H1 (cell line): Measurements from ENCODE around the gene LTBP3. TPM values are rescaled to one million over a fixed set of nuclear protein-coding genes. Genes with fewer than 3 reads are reported as not detected.
A peak's percentile ranks its signal among the peaks of the same experiment; 100 is the strongest.

Experiments used
- CTCF ChIA-PET: fragments of 300-600 bp; sonication (Branson Sonifier 250); formaldehyde crosslinking; loops from one replicate; lab custom pipeline; 2021; ENCODE audit not compliant: partially characterized antibody; lab: Charles Lee
- POLR2A ChIA-PET: fragments of 300-600 bp; sonication (Branson Sonifier 250); formaldehyde crosslinking; loops from one replicate; lab custom pipeline; 2021; ENCODE audit warnings: inconsistent platforms; ENCODE audit not compliant: partially characterized antibody; lab: Charles Lee
- DNase-seq, 2 experiments: peaks; one replicate each; pipeline versions ENCODE4 v3.0.0 to v3.0.0-alpha.2; 2010 to 2022; ENCODE audit warnings: low spot score in 2 of 2, low read depth in 1 of 2, mixed read lengths in 1 of 2
- FAIRE-seq: peaks from 2 replicates; lab custom pipeline; 2011; peaks lifted over from hg19 to GRCh38; lab: Jason Lieb, UNC
- H2AFZ ChIP-seq: 2 replicates; pipeline ENCODE4 v1.8.1; 2012; ENCODE audit warnings: low read length, inconsistent platforms
- H2AK5ac ChIP-seq: 2 replicates; pipeline ENCODE4 v1.6.1; 2013; ENCODE audit warnings: low read depth, low read length
- H2BK120ac ChIP-seq: replicated peaks from 2 replicates; pipeline ENCODE3; 2013; ENCODE audit warnings: low read depth, low read length, inconsistent platforms
- H2BK12ac ChIP-seq: 2 replicates; pipeline ENCODE4 v1.6.1; 2013; ENCODE audit warnings: low read depth, low read length
- H2BK15ac ChIP-seq: 2 replicates; pipeline ENCODE4 v1.6.1; 2013; ENCODE audit warnings: low read length
- H2BK20ac ChIP-seq: 2 replicates; pipeline ENCODE4 v1.6.1; 2013; ENCODE audit warnings: low read length
- H2BK5ac ChIP-seq: 2 replicates; pipeline ENCODE4 v1.6.1; 2013; ENCODE audit warnings: low read depth, low read length
- H3K14ac ChIP-seq: 2 replicates; pipeline ENCODE4 v1.6.1; 2013; ENCODE audit warnings: inconsistent platforms; ENCODE audit not compliant: insufficient read length
- H3K18ac ChIP-seq: 2 replicates; pipeline ENCODE4 v1.6.1; 2013; ENCODE audit warnings: low read length; ENCODE audit errors: extremely low read depth
- H3K23ac ChIP-seq: 2 replicates; pipeline ENCODE4 v1.6.1; 2013; ENCODE audit warnings: inconsistent platforms; ENCODE audit not compliant: insufficient read length
- H3K23me2 ChIP-seq: 2 replicates; pipeline ENCODE4 v1.6.1; 2013; ENCODE audit warnings: low read depth, low read length
- H3K27ac ChIP-seq: 2 replicates; pipeline ENCODE4 v1.6.1; 2011; ENCODE audit warnings: low read depth, low read length, inconsistent platforms
- H3K27me3 ChIP-seq, 4 experiments: replicated peaks in 1 of 4; 1 replicate in 1 of 4; 2 replicates in 3 of 4; pipeline versions ENCODE4 v1.6.1 to v1.8.1; 2011 to 2013; ENCODE audit warnings: low read length in 3 of 4, mild to moderate bottlenecking in 3 of 4, inconsistent platforms in 2 of 4, mixed read lengths in 2 of 4, moderate library complexity in 1 of 4; ENCODE audit not compliant: control insufficient read depth in 3 of 4, insufficient read depth in 3 of 4; ENCODE audit errors: extremely low read depth in 1 of 4
- H3K36me3 ChIP-seq, 4 experiments: 2 replicates each; pipeline versions ENCODE4 v1.6.1 to v1.8.1; 2011 to 2013; ENCODE audit warnings: mild to moderate bottlenecking in 4 of 4, low read length in 3 of 4, moderate library complexity in 2 of 4, control low read depth in 1 of 4, inconsistent platforms in 1 of 4; ENCODE audit not compliant: insufficient read depth in 4 of 4, control insufficient read depth in 2 of 4
- H3K4ac ChIP-seq: replicated peaks from 2 replicates; pipeline ENCODE3; 2013; ENCODE audit warnings: low read length, low read depth, mixed read lengths, inconsistent platforms; ENCODE audit not compliant: insufficient read length
- H3K4me1 ChIP-seq, 4 experiments: replicated peaks in 1 of 4; 1 replicate in 1 of 4; 2 replicates in 3 of 4; pipeline versions ENCODE4 v1.6.1 to v1.8.1; 2011 to 2013; ENCODE audit warnings: low read length in 3 of 4, inconsistent platforms in 2 of 4, mixed read lengths in 1 of 4; ENCODE audit not compliant: insufficient read depth in 4 of 4, control insufficient read depth in 3 of 4
- H3K4me2 ChIP-seq, 2 experiments: 2 replicates each; pipeline versions ENCODE4 v1.6.1 to v1.8.1; 2011 to 2013; ENCODE audit warnings: low read depth in 2 of 2, low read length in 2 of 2, control low read depth in 1 of 2, inconsistent platforms in 1 of 2, mild to moderate bottlenecking in 1 of 2; ENCODE audit not compliant: insufficient read depth in 1 of 2
- H3K4me3 ChIP-seq, 4 experiments: fragments of 200-600, 300-600 bp in 1 of 4; sonication (generic), shearing (Covaris generic), sonication (Bioruptor Twin) in 1 of 4; 2 replicates each; pipeline versions ENCODE4 v1.5.1 to v1.8.1; 2011 to 2016; ENCODE audit warnings: low read length in 4 of 4, low read depth in 3 of 4, control low read depth in 2 of 4, inconsistent platforms in 2 of 4, mild to moderate bottlenecking in 2 of 4, mixed read lengths in 1 of 4, moderate library complexity in 1 of 4; ENCODE audit not compliant: insufficient read depth in 2 of 4; ENCODE audit errors: extremely low read depth in 1 of 4
- H3K56ac ChIP-seq: replicated peaks from 2 replicates; pipeline ENCODE3; 2013; ENCODE audit warnings: low read depth, mild to moderate bottlenecking, mixed read lengths, low read length, inconsistent platforms; ENCODE audit not compliant: insufficient read length
- H3K79me1 ChIP-seq: 2 replicates; pipeline ENCODE4 v1.6.1; 2013; ENCODE audit warnings: low read depth, low read length, control low read depth
- H3K79me2 ChIP-seq, 2 experiments: 2 replicates each; pipeline versions ENCODE4 v1.6.1 to v1.8.1; 2012 to 2013; ENCODE audit warnings: low read length in 2 of 2, mild to moderate bottlenecking in 2 of 2, inconsistent platforms in 1 of 2; ENCODE audit not compliant: insufficient read depth in 2 of 2, control insufficient read depth in 1 of 2
- H3K9ac ChIP-seq, 4 experiments: replicated peaks in 1 of 4; 1 replicate in 1 of 4; 2 replicates in 3 of 4; pipeline versions ENCODE4 v1.6.1 to v1.8.1; 2011 to 2013; ENCODE audit warnings: low read depth in 3 of 4, low read length in 3 of 4, control low read depth in 2 of 4, mild to moderate bottlenecking in 2 of 4, moderate library complexity in 2 of 4, inconsistent platforms in 1 of 4; ENCODE audit errors: extremely low read depth in 1 of 4
- H3K9me3 ChIP-seq, 2 experiments: 2 replicates each; pipeline versions ENCODE4 v1.6.1 to v1.8.1; 2012 to 2013; ENCODE audit warnings: mild to moderate bottlenecking in 2 of 2, moderate library complexity in 2 of 2, control low read depth in 1 of 2, inconsistent platforms in 1 of 2, low read depth in 1 of 2, low read length in 1 of 2, mixed read lengths in 1 of 2; ENCODE audit not compliant: insufficient read depth in 2 of 2
- H4K20me1 ChIP-seq, 2 experiments: replicated peaks in 1 of 2; 2 replicates each; pipeline versions ENCODE3 to v1.8.1; 2011 to 2013; ENCODE audit warnings: inconsistent platforms in 2 of 2, low read length in 2 of 2, mild to moderate bottlenecking in 1 of 2; ENCODE audit not compliant: insufficient read depth in 2 of 2, control insufficient read depth in 1 of 2
- H4K5ac ChIP-seq: 2 replicates; pipeline ENCODE4 v1.6.1; 2013; ENCODE audit warnings: low read length, low read depth, mixed read lengths, inconsistent platforms; ENCODE audit not compliant: insufficient read length
- H4K8ac ChIP-seq: 2 replicates; pipeline ENCODE4 v1.8.0; 2013; ENCODE audit warnings: mild to moderate bottlenecking, moderate library complexity, low read length, inconsistent platforms; ENCODE audit not compliant: insufficient read depth; ENCODE audit errors: extremely low read depth
- H4K91ac ChIP-seq: replicated peaks from 2 replicates; pipeline ENCODE3; 2013; ENCODE audit warnings: low read length, mixed read lengths, inconsistent platforms; ENCODE audit not compliant: insufficient read length
- CREB1 ChIP-seq: IDR thresholded peaks from 2 replicates; pipeline ENCODE4 v1.6.1; 2012; ENCODE audit warnings: inconsistent platforms
- GABPA ChIP-seq: IDR thresholded peaks from 2 replicates; pipeline ENCODE4 v1.6.1; 2011; ENCODE audit warnings: mild to moderate bottlenecking, low read length, moderate library complexity, borderline replicate concordance; ENCODE audit not compliant: insufficient read depth
- NRF1 ChIP-seq: IDR thresholded peaks from 2 replicates; pipeline ENCODE4 v1.6.1; 2011; ENCODE audit warnings: mild to moderate bottlenecking, low read depth, low read length, improper control_type of control experiment
- POLR2A ChIP-seq, 2 experiments: IDR thresholded peaks; 1 replicate in 1 of 2; 2 replicates in 1 of 2; pipeline ENCODE4 v1.6.1; 2011; ENCODE audit warnings: low read depth in 2 of 2, low read length in 2 of 2, mild to moderate bottlenecking in 2 of 2; ENCODE audit errors: control extremely low read depth in 1 of 2
- RAD21 ChIP-seq, 2 experiments: IDR thresholded peaks in 1 of 2; conservative IDR thresholded peaks in 1 of 2; 2 replicates each; pipeline ENCODE4 v1.6.1; 2011; ENCODE audit warnings: low read depth in 2 of 2, low read length in 2 of 2, improper control_type of control experiment in 1 of 2, inconsistent platforms in 1 of 2, mild to moderate bottlenecking in 1 of 2, moderate library complexity in 1 of 2
- RXRA ChIP-seq: IDR thresholded peaks from 2 replicates; pipeline ENCODE4 v1.6.1; 2011; ENCODE audit warnings: low read depth, mild to moderate bottlenecking, low read length, moderate library complexity; ENCODE audit not compliant: insufficient read depth
- WGBS, 2 experiments: shearing (Covaris generic) in 1 of 2; methylation state at CpG; one replicate each; pipeline versions ENCODE4 v1.1.6 to v1.1.7; 2013 to 2015; ENCODE audit warnings: low lambda C conversion rate in 2 of 2, mixed read lengths in 2 of 2, inconsistent platforms in 1 of 2, low coverage in 1 of 2, missing lambda C conversion rate in 1 of 2; ENCODE audit not compliant: insufficient replicate concordance in 2 of 2, insufficient coverage in 1 of 2, insufficient read length in 1 of 2; ENCODE audit errors: extremely low coverage in 1 of 2, missing lambda C conversion rate in 1 of 2; 5-methylcytosine and 5-hydroxymethylcytosine counted together
- polyA plus RNA-seq, 7 experiments: library from polyadenylated mRNA; depleted of rRNA in 3 of 7; stranded (reverse) in 5 of 7; unstranded in 2 of 7; fragments of >200 nt in 5 of 7; fragments of 200-250 nt in 2 of 7; gene quantifications; 1 replicate in 5 of 7; 2 replicates in 1 of 7; 4 replicates in 1 of 7; pipeline versions ENCODE4 v1.2.1 to v1.2.3, GENCODE V29; 2011 to 2013; ENCODE audit warnings: missing spikeins in 2 of 7, mixed read lengths in 2 of 7
- total RNA-seq: library from RNA; stranded (reverse); fragmentation: NEBNext Ultra II Directional; extraction: Animal tissue kit (Norgen Biotek cat#: 25700); gene quantifications from 2 replicates; pipeline ENCODE4 v1.2.1, GENCODE V29; 2021
- TF ChIP-seq, protein P1 (sequence below), 3 experiments: IDR thresholded peaks; 1 replicate in 2 of 3; 2 replicates in 1 of 3; pipeline versions ENCODE4 v1.5.1 to v1.6.1; 2011; ENCODE audit warnings: low read length in 3 of 3, mild to moderate bottlenecking in 3 of 3, inconsistent platforms in 2 of 3, low read depth in 1 of 3, moderate library complexity in 1 of 3; ENCODE audit not compliant: insufficient read depth in 1 of 3; ENCODE audit errors: control extremely low read depth in 1 of 3
- TF ChIP-seq, protein P2 (sequence below): IDR thresholded peaks from 2 replicates; pipeline ENCODE4 v1.6.1; 2012; ENCODE audit warnings: inconsistent platforms

LTBP3 gene
- total and polyA plus RNA-seq, 2 of the 8 experiments (the other 6 are each of a cell fraction or from before 2014, with no cell fraction given) = 12.8 to 17.8 TPM

DNA sequence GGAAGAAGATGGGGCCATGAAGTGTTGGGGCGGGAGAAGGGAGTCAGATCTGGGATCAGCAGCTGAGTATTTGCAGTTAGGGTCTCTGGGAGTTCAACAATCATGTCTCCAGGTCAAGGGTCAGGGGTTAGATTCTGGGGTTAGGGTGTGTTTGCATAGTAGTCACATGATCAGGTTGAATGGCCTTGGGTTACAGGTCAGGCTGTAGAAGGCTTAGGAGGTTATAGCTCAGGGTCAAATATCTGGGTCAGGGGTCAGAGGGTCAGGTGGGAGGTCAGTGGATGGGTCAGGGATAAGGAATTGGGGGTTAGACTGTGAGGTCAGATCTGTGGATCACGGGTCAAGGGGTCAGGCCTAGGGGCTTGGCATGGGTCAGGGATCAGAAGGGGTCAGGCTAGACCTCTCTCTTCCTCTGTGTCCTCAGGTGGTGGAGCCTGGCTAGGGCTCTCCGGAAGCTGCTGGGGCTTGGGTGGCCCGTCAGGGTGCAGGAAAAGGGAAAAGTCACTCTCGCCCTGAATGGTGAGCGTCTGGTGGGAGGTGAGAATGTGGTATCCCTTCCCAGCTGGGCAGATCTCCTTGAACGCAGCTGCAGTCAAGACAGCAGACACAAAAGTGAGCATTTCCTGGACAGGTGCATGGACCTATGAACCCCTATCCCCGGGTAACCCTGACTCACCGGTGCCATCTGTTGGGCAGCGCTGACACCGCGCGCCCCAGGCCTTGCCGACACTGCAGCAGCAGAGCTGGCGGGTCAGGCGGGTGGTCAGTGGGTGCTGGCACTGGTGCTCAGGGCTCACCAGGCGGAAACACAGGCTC lies 6.4 kb downstream of the LTBP3 start:
- no peak overlapping the region for H3K23ac ChIP-seq

More for the DNA sequence above, 6.4 kb downstream of the LTBP3 start:
- H3K4me2 ChIP-seq = peak overlapping the region in 1 of 2 experiments; percentile 10; a peak in 1 of 4 replicates
- no peak overlapping the region for H3K9ac ChIP-seq
- ChIA-PET CTCF (interaction anchor here (0.6 to 6.9 kb wide), 22 partner anchors 10 to 727 kb away, joined by 3 to 78 read pairs (median 4); partner anchors contain the start of genes CCDC85B, EHBP1L1, FAM89B and KCNK7), POLR2A (interaction anchor here (1.3 to 3.0 kb wide), 6 partner anchors 12 to 55 kb away, joined by 3 to 22 read pairs (median 6); partner anchors contain the start of genes MALAT1 and SCYL1)
- H4K5ac ChIP-seq = no peak overlapping the region
- H3K4me3 ChIP-seq = no peak overlapping the region
- peak overlapping the region; percentile 31; the same call in 1 of the 2 replicates for H2BK5ac ChIP-seq
- H2BK20ac ChIP-seq = no peak overlapping the region
- H3K18ac ChIP-seq = no peak overlapping the region
- no peaks in the 10 kb centered on the region for H3K36me3 ChIP-seq
- no peak overlapping the region for H4K8ac ChIP-seq
- DNase-seq (peak in 1 of 2 experiments; percentile 92), FAIRE-seq (no peak)
- peaks cover 0 to 2% of the 10 kb centered on the region in 2 experiments for H4K20me1 ChIP-seq
- H3K14ac ChIP-seq = no peak overlapping the region
- H3K79me2 ChIP-seq = no peaks in the 10 kb centered on the region
- H3K79me1 ChIP-seq = no peaks in the 10 kb centered on the region
- H3K4me1 ChIP-seq = peaks cover 0 to 36% (median 27%) of the 10 kb centered on the region in 4 experiments; a peak in 6 of 7 replicates
- no peak overlapping the region for H4K91ac ChIP-seq
- peaks cover 2 to 39% (median 26%) of the 10 kb centered on the region in 4 experiments; a peak in 6 of 7 replicates for H3K27me3 ChIP-seq
- H2AFZ ChIP-seq = no peak overlapping the region
- no peaks in the 10 kb centered on the region for H3K9me3 ChIP-seq
- 49% methylated on average over 17 of the region's 17 CpGs; no CpG with 5 or more reads in 1 of the 2 experiments for WGBS, 2 experiments
- TF ChIP-seq GABPA (0 out of 2 replicates have a peak, but pooled peaks have one; percentile 33), RXRA (peak; percentile 87), NRF1 (no peak), RAD21 (IDR thresholded peaks at IDR 0.05 in 1 of 2, conservative IDR thresholded peaks at IDR 0.05 in 1 of 2; ENCODE audit: low read depth in 2 of 2, low read length in 2 of 2) (peak; percentile 36 to 58), CREB1 (peak; percentile 67; the same call in 1 of the 2 replicates), POLR2A (IDR thresholded peaks at IDR 0.05; ENCODE audit: control extremely low read depth in 1 of 2, low read depth in 2 of 2, low read length in 2 of 2) (no peak)
- TF ChIP-seq, protein P1, sequence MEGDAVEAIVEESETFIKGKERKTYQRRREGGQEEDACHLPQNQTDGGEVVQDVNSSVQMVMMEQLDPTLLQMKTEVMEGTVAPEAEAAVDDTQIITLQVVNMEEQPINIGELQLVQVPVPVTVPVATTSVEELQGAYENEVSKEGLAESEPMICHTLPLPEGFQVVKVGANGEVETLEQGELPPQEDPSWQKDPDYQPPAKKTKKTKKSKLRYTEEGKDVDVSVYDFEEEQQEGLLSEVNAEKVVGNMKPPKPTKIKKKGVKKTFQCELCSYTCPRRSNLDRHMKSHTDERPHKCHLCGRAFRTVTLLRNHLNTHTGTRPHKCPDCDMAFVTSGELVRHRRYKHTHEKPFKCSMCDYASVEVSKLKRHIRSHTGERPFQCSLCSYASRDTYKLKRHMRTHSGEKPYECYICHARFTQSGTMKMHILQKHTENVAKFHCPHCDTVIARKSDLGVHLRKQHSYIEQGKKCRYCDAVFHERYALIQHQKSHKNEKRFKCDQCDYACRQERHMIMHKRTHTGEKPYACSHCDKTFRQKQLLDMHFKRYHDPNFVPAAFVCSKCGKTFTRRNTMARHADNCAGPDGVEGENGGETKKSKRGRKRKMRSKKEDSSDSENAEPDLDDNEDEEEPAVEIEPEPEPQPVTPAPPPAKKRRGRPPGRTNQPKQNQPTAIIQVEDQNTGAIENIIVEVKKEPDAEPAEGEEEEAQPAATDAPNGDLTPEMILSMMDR (IDR thresholded peaks at IDR 0.05; ENCODE audit: control extremely low read depth in 1 of 3, insufficient read depth in 1 of 3, low read depth in 1 of 3, low read length in 3 of 3) = peak in 2 of 3 experiments; percentile 74 to 84; a peak in 3 of 4 replicates
- TF ChIP-seq, protein P2, sequence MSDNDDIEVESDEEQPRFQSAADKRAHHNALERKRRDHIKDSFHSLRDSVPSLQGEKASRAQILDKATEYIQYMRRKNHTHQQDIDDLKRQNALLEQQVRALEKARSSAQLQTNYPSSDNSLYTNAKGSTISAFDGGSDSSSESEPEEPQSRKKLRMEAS = peak; percentile 51; the same call in 1 of the 2 replicates
- no peak overlapping the region for H2BK120ac ChIP-seq
- H2AK5ac ChIP-seq = no peak overlapping the region
- H2BK15ac ChIP-seq = no peak overlapping the region
- H3K56ac ChIP-seq = no peak overlapping the region
- H2BK12ac ChIP-seq = no peak overlapping the region
- no peak overlapping the region for H3K27ac ChIP-seq
- H3K4ac ChIP-seq = no peak overlapping the region
- peaks cover 7% of the 10 kb centered on the region; the same call in 1 of the 2 replicates for H3K23me2 ChIP-seq
